ENCODE data around the gene IFI44.

The IFI44 gene

DNA sequence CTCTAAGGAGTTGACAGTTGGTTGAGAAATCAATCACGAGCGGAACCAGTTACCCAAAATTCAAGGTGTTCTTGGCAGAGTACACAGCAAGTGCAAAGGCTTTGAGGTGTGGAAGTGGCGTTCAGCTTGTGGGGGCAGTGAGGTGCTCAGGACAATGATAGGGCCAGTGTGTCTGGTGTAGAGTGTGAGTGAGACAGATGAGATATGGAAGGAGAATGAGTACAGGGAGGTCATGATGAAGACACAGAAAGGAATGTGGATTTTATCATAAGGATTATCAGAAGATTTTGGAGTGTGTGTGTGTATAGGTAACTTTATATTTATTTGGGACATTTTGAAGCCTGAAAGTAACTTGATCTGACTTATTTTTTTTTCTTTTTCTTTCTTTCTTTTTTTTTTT is 40.9 kb downstream of the IFI44 start:
- H3K36me3 ChIP-seq (ENCODE audit: control insufficient read depth, insufficient read depth, low read length) = no peaks in the 10 kb centered on the region
- H3K4me3 ChIP-seq (ENCODE audit: insufficient read depth, low read depth, low read length) = no peak overlapping the region
- no peaks in the 10 kb centered on the region for H3K4me1 ChIP-seq (ENCODE audit: control insufficient read depth, insufficient read depth, low read length)
- H3K9me3 ChIP-seq (ENCODE audit: control insufficient read depth, low read length) = no peaks in the 10 kb centered on the region
- H3K27ac ChIP-seq (ENCODE audit: insufficient read depth, low read depth, low read length, poor library complexity, severe bottlenecking) = no peak overlapping the region
- WGBS, 2 experiments = 92 to 97% methylated on average over 3 of the region's 3 CpGs
- H3K27me3 ChIP-seq (ENCODE audit: control insufficient read depth, insufficient read depth, low read length, poor library complexity, severe bottlenecking) = no peaks in the 10 kb centered on the region

DNA sequence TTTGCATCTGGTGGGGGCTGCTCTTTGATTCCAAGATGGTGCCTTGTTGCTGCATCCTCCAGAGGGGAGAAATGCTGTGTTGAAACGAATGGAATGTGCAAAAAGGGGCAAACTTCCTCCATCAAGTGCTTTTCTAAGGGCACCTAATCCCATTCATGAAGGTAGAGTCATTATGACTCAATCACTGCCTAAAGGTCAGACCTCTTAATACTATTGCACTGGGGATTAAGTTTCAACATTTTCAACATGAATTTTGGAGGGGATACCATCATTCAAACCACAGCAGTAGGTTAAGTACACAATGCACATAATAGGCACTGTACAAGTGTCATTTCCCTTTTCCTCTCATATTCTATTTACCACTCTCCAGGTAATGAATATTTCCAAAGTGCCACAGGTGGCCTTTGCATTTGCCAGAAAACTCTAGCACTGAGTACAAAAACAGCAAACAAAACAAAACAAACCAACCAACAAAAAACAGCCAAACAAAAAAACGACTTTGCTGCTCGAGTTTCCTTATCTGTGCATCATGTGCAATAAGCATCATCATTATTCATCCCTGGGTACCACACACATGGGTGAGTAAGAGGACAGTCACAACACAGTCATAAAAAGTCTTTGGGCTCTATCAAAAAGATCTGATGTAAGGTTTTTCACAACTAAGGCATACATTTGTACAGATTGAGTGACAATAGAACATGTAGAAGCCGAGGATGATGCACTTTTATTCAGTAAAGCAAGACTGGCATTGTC is 42.5 kb downstream of the IFI44 start:
- H3K4me3 ChIP-seq (ENCODE audit: insufficient read depth, low read depth, low read length) = no peak overlapping the region
- no peak overlapping the region for H3K27ac ChIP-seq (ENCODE audit: insufficient read depth, low read depth, low read length, poor library complexity, severe bottlenecking)
- H3K9me3 ChIP-seq (ENCODE audit: control insufficient read depth, low read length) = no peaks in the 10 kb centered on the region
- WGBS, 2 experiments = 80 to 85% methylated on average over 4 of the region's 4 CpGs
- H3K4me1 ChIP-seq (ENCODE audit: control insufficient read depth, insufficient read depth, low read length) = no peaks in the 10 kb centered on the region
- H3K27me3 ChIP-seq (ENCODE audit: control insufficient read depth, insufficient read depth, low read length, poor library complexity, severe bottlenecking) = no peaks in the 10 kb centered on the region
- H3K36me3 ChIP-seq (ENCODE audit: control insufficient read depth, insufficient read depth, low read length) = no peaks in the 10 kb centered on the region

DNA sequence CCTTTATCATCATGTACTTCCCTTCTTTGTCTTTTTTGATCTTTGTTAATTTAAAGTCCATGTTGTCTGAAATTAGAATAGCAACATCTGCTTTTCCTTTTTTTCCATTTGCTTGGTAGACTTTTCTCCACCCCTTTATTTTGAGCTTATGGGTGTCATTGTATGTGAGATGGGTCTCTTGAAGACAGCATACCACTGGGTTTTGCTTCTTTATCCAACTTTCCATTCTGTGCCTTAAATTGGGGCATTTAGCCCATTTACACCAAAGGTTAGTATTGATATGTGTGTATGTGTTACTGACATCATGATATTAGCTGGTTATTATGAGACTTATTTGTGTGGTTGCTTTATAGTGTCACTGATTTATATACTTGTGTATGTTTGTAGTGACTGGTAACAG is 50.2 kb downstream of the IFI44 start:
- H3K4me3 ChIP-seq (ENCODE audit: insufficient read depth, low read depth, low read length) = no peak overlapping the region

DNA sequence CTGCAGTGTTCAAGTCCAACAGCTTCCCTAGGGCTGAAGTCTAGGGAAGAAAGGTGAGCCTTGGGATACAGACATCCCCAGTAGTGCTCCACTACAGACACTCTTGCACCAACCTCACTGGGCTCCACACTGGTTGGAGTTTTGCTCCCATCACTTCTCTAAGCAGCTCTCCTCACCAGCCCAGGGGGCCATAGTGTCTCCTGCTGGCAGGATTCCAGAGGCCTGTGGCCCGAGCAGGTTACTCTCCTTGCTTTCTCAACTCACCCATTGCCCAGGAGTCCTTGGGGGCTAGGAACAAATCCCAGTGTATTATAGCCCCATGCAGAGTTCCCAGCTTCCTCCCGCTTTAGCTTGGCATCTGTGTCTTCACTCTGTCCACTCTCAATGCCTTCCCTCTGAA is 52.8 kb downstream of the IFI44 start:
- H3K27ac ChIP-seq (ENCODE audit: insufficient read depth, low read depth, low read length, poor library complexity, severe bottlenecking) = no peak overlapping the region
- no peak overlapping the region for H3K4me3 ChIP-seq (ENCODE audit: insufficient read depth, low read depth, low read length)
- H3K27me3 ChIP-seq (ENCODE audit: control insufficient read depth, insufficient read depth, low read length, poor library complexity, severe bottlenecking) = no peaks in the 10 kb centered on the region
- no peaks in the 10 kb centered on the region for H3K36me3 ChIP-seq (ENCODE audit: control insufficient read depth, insufficient read depth, low read length)
- H3K9me3 ChIP-seq (ENCODE audit: control insufficient read depth, low read length) = no peaks in the 10 kb centered on the region
- WGBS, 2 experiments = 91 to 92% methylated on average over 2 of the region's 2 CpGs
- H3K4me1 ChIP-seq (ENCODE audit: control insufficient read depth, insufficient read depth, low read length) = no peaks in the 10 kb centered on the region

More for the DNA sequence above, 50.2 kb downstream of the IFI44 start:
- H3K27ac ChIP-seq (ENCODE audit: insufficient read depth, low read depth, low read length, poor library complexity, severe bottlenecking) = no peak overlapping the region
- no peaks in the 10 kb centered on the region for H3K9me3 ChIP-seq (ENCODE audit: control insufficient read depth, low read length)
- no peaks in the 10 kb centered on the region for H3K36me3 ChIP-seq (ENCODE audit: control insufficient read depth, insufficient read depth, low read length)
- H3K4me1 ChIP-seq (ENCODE audit: control insufficient read depth, insufficient read depth, low read length) = no peaks in the 10 kb centered on the region
- no peaks in the 10 kb centered on the region for H3K27me3 ChIP-seq (ENCODE audit: control insufficient read depth, insufficient read depth, low read length, poor library complexity, severe bottlenecking)

DNA sequence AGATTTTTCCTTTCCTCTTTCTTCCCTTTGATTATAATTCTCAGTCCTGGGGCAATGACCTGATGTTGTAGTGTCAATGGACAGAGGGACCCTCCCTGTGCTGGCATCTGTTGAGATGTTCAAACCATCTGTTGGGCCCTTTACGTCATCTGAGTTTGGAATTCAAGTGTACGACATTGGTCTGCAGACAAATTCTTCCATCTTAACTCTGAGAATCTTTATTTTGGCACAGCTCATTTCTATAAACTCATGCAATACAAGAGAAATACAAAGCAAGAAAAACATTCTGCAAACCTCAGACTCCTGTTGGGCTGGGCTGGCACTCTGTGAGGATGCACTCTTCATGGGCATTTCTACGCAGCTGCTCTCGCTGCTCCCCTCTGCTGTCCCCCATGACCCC is 54.2 kb downstream of the IFI44 start:
- Histone ChIP-seq H3K36me3 (ENCODE audit: control insufficient read depth, insufficient read depth, low read length) (no peaks in the 10 kb centered on the region), H3K4me1 (ENCODE audit: control insufficient read depth, insufficient read depth, low read length) (no peaks in the 10 kb centered on the region), H3K27ac (ENCODE audit: insufficient read depth, low read depth, low read length, poor library complexity, severe bottlenecking) (no peak overlapping the region), H3K4me3 (ENCODE audit: insufficient read depth, low read depth, low read length) (no peak overlapping the region), H3K27me3 (ENCODE audit: control insufficient read depth, insufficient read depth, low read length, poor library complexity, severe bottlenecking) (no peaks in the 10 kb centered on the region), H3K9me3 (ENCODE audit: control insufficient read depth, low read length) (no peaks in the 10 kb centered on the region)
- 82 to 83% methylated on average over 4 of the region's 4 CpGs for WGBS, 2 experiments

DNA sequence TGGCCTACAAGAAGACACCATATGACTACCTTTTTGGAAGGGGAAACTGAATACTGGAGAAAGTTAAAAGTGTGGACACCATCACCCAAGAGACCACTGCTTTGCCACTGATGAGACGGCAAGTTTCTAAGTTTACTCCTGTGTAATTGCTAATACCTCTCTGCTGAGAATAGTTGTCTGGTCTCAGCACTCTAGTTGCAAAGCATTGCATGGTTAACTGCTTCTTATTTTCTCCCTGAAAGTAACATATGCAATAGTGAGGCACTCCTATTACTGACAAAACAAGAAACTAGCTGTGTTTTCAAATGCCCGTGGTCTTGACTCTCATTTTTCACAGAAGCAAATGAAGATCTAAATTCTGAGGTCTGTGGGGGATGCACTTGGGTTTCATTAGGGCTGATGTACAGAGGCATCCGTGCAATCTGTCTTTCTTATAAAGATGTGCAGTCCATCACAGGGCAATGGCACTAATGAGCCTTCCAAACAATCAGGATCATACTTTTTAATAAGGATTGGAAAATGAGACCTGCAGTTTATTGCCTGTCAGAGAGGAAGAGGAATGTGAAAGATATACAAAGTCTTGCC is 62.9 kb downstream of the IFI44 start:
- no peaks in the 10 kb centered on the region for H3K9me3 ChIP-seq (ENCODE audit: control insufficient read depth, low read length)
- H3K27ac ChIP-seq (ENCODE audit: insufficient read depth, low read depth, low read length, poor library complexity, severe bottlenecking) = no peak overlapping the region
- WGBS, 2 experiments = 88 to 98% methylated on average over 3 of the region's 3 CpGs
- H3K27me3 ChIP-seq (ENCODE audit: control insufficient read depth, insufficient read depth, low read length, poor library complexity, severe bottlenecking) = no peaks in the 10 kb centered on the region
- H3K36me3 ChIP-seq (ENCODE audit: control insufficient read depth, insufficient read depth, low read length) = no peaks in the 10 kb centered on the region
- H3K4me3 ChIP-seq (ENCODE audit: insufficient read depth, low read depth, low read length) = no peak overlapping the region
- H3K4me1 ChIP-seq (ENCODE audit: control insufficient read depth, insufficient read depth, low read length) = no peaks in the 10 kb centered on the region

DNA sequence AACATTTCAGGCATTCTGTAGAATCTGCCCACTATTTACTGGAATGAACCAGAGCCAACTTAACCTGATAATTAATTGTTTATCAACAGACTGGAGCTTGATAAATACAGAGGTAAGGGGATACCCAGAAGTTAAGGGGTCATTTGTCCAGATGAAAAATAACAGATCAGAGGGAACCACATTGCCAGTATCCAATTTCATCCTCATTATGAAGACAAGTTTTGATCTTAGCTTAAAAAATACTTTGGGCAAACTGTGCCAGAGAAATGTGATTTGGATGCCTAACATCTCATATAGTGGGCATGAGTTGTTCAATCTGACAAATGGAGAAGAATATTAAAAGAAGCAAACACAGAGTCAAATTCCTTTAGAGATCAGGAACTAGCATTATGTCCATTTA is 63.7 kb downstream of the IFI44 start:
- H3K36me3 ChIP-seq (ENCODE audit: control insufficient read depth, insufficient read depth, low read length) = no peaks in the 10 kb centered on the region
- H3K9me3 ChIP-seq (ENCODE audit: control insufficient read depth, low read length) = no peaks in the 10 kb centered on the region
- no peak overlapping the region for H3K4me3 ChIP-seq (ENCODE audit: insufficient read depth, low read depth, low read length)
- H3K27me3 ChIP-seq (ENCODE audit: control insufficient read depth, insufficient read depth, low read length, poor library complexity, severe bottlenecking) = no peaks in the 10 kb centered on the region
- H3K27ac ChIP-seq (ENCODE audit: insufficient read depth, low read depth, low read length, poor library complexity, severe bottlenecking) = no peak overlapping the region
- no peaks in the 10 kb centered on the region for H3K4me1 ChIP-seq (ENCODE audit: control insufficient read depth, insufficient read depth, low read length)

Measured in ectodermal cell (in vitro differentiated cells).